Measurements from ENCODE around the gene ADA.
A peak's percentile ranks its signal among the peaks of the same experiment; 100 is the strongest.
"Not testable (repeated sequence)": the region's sequence is repeated elsewhere in the genome, so short reads cannot be mapped to it uniquely, and the experiment has no call there.

The ADA gene

GRCh38 chr20:44651684-44652423, at the start of gene ADA:
ADA (minus strand) TSS chr20:44651699; CDS start chr20:44651607, 92 bp downstream.
- no peak for DNase-seq (ENCODE audit: low read depth)

GRCh38 chr20:44700306-44700705, 48.8 kb upstream of the ADA start:
- DNase-seq (ENCODE audit: low read depth) = no peak

GRCh38 chr20:44698351-44698750, 46.9 kb upstream of the ADA start:
- DNase-seq (ENCODE audit: low read depth) = no peak

- DNase-seq (ENCODE audit: low read depth) = not testable (repeated sequence)
Observed at GRCh38 chr20:44697041-44697440, 45.5 kb upstream of the ADA start.

GRCh38 chr20:44696315-44696714, 44.8 kb upstream of the ADA start:
- DNase-seq (ENCODE audit: low read depth) = no peak

GRCh38 chr20:44695674-44696300, 44.3 kb upstream of the ADA start:
- peak; percentile 48 for DNase-seq (ENCODE audit: low read depth)

GRCh38 chr20:44695295-44695673, 43.8 kb upstream of the ADA start:
- no peak for DNase-seq (ENCODE audit: low read depth)

GRCh38 chr20:44694159-44694558, 42.7 kb upstream of the ADA start:
- no peak for DNase-seq (ENCODE audit: low read depth)

GRCh38 chr20:44693627-44694026, 42.1 kb upstream of the ADA start:
- DNase-seq (ENCODE audit: low read depth) = no peak

GRCh38 chr20:44692932-44693480, 41.5 kb upstream of the ADA start:
- peak; percentile 96 for DNase-seq (ENCODE audit: low read depth)

- no peak for DNase-seq (ENCODE audit: low read depth)
Observed at GRCh38 chr20:44691424-44692423, 40.2 kb upstream of the ADA start.

- DNase-seq (ENCODE audit: low read depth) = no peak
Observed at GRCh38 chr20:44690781-44691423, 39.4 kb upstream of the ADA start.

- no peak for DNase-seq (ENCODE audit: low read depth)
Observed at GRCh38 chr20:44689809-44690208, 38.3 kb upstream of the ADA start.

GRCh38 chr20:44688053-44688625, 36.6 kb upstream of the ADA start:
- no peak for DNase-seq (ENCODE audit: low read depth)

GRCh38 chr20:44686934-44687333, 35.4 kb upstream of the ADA start:
- DNase-seq (ENCODE audit: low read depth) = no peak

GRCh38 chr20:44684047-44684967, 32.8 kb upstream of the ADA start:
- DNase-seq (ENCODE audit: low read depth) = no peak

- no peak for DNase-seq (ENCODE audit: low read depth)
Observed at GRCh38 chr20:44683263-44684046, 32.0 kb upstream of the ADA start.

GRCh38 chr20:44681796-44682566, 30.5 kb upstream of the ADA start:
- DNase-seq (ENCODE audit: low read depth) = no peak

All from GM04503 (cell line).